Activated naive CD4-positive, alpha-beta T cell treated with anti-CD3 and anti-CD28 coated beads, Interleukin-2, amount 10 ng/mL, durations not matched to agents 7 days and 5 days (primary cell): ENCODE measurements around the gene SAA2.
"Not testable (repeated sequence)": the region's sequence is repeated elsewhere in the genome, so short reads cannot be mapped to it uniquely, and the experiment has no call there.

Source experiments
- CTCF ChIA-PET: fragments of 350-600 bp; sonication (Branson Sonifier 250); formaldehyde crosslinking; loops from one replicate; lab custom pipeline; 2021; ENCODE audit warnings: antibody characterized with exemption; lab: Charles Lee
- DNase-seq: peaks from one replicate; pipeline ENCODE4 v3.0.0-alpha.2; 2020
- H3K27ac Mint-ChIP-seq: one replicate; pipeline ENCODE4 v1.8.0; 2021; ENCODE audit warnings: mild to moderate bottlenecking, moderate library complexity, mixed read lengths
- H3K27me3 Mint-ChIP-seq: one replicate; pipeline ENCODE4 v1.8.0; 2021; ENCODE audit warnings: mild to moderate bottlenecking, mixed read lengths
- H3K36me3 Mint-ChIP-seq: one replicate; pipeline ENCODE4 v1.8.0; 2021; ENCODE audit warnings: mixed read lengths
- H3K4me1 Mint-ChIP-seq: one replicate; pipeline ENCODE4 v1.8.0; 2021; ENCODE audit warnings: mixed read lengths
- H3K4me3 Mint-ChIP-seq: one replicate; pipeline ENCODE4 v1.8.0; 2021; ENCODE audit warnings: mild to moderate bottlenecking, moderate library complexity, mixed read lengths
- H3K9me3 Mint-ChIP-seq: one replicate; pipeline ENCODE4 v1.8.0; 2021; ENCODE audit warnings: mixed read lengths

Gene SAA2

DNA sequence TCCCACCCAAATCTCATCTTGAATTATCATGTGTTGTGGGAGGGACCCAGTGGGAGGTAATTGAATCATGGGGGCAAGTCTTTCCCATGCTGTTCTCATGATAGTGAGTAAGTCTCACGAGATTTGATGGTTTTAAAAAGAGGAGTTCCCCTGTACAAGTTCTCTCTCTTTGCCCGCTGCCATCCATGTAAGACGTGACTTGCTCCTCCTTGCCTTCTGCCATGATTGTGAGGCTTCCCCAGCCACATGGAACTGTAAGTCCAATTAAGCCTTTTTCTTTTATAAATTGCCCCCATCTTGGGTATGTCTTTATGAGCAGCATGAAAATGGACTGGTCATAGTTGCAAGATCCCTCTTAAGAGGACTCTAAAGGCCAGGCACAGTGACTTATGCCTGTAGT lies 50.7 kb downstream of the SAA2 start:
- H3K4me1 Mint-ChIP-seq, H3K27ac Mint-ChIP-seq, H3K4me3 Mint-ChIP-seq, H3K36me3 Mint-ChIP-seq, DNase-seq, CTCF ChIA-PET, H3K9me3 Mint-ChIP-seq: not testable (repeated sequence)
- H3K27me3 Mint-ChIP-seq, result peaks cover 45% of the 10 kb centered on the region

DNA sequence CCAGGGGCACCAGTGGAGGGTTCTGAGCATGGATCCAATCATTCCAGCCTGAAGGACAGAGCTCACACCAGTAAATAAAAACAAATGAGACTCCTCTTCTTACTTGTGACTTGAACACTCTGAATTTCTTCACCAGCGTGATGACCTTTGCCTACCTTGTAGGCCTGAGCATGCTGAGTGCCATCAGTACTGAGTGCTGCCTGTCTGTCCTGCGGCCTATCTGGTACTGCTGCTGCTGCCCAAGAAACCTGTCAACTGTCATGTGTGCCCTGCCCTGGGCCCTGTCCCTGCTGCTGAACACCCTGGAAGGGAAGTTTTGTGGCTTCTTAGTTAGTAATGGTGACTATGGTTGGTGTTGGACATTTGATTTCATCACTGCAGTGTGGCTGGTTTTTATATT lies 51.9 kb downstream of the SAA2 start:
- Mint-ChIP-seq H3K27ac (no peak overlapping the region), H3K36me3 (no peaks in the 10 kb centered on the region), H3K27me3 (peaks cover 38% of the 10 kb centered on the region), H3K4me1 (no peaks in the 10 kb centered on the region), H3K9me3 (no peaks in the 10 kb centered on the region), H3K4me3 (no peak overlapping the region)
- CTCF ChIA-PET, result no interaction called here
- no peak for DNase-seq
